HepG2 (cell line): ENCODE results near the gene CARMIL1. TPM values are rescaled to one million over a fixed set of nuclear protein-coding genes. Genes with fewer than 3 reads are reported as not detected.
A peak's percentile ranks its signal among the peaks of the same experiment; 100 is the strongest.

Experiments used
- ATAC-seq: fragments of 200-7000 bp; cut with Tn5 transposase; 3 replicates; pipeline ENCODE4 v1.9.1; 2020; ENCODE audit warnings: mild to moderate bottlenecking, moderate library complexity
- BruUV-seq: library from RNA; stranded (reverse); fragments of 400-500 nt; replicated peaks from 2 replicates; lab custom pipeline; 2021; lab: Mats Ljungman, UMichigan
- CTCF ChIA-PET: fragments of 300-600 bp; formaldehyde crosslinking; extraction: SDS; loops from one replicate; lab custom pipeline; 2021; ENCODE audit warnings: low total read pairs, inconsistent platforms, low intra/inter-chr PET ratio; lab: Yijun Ruan, JAX
- POLR2A ChIA-PET: fragments of 350-600 bp; sonication (Branson Sonifier 250); formaldehyde crosslinking; loops from one replicate; lab custom pipeline; 2020; ENCODE audit warnings: antibody characterized with exemption, inconsistent platforms; lab: Yijun Ruan, JAX
- DNase-seq: peaks from one replicate; pipeline ENCODE4 v3.0.0-alpha.2; 2015; ENCODE audit warnings: low spot score
- FAIRE-seq: peaks from 3 replicates; lab custom pipeline; 2011; peaks lifted over from hg19 to GRCh38; lab: Jason Lieb, UNC
- H2AFZ ChIP-seq: one replicate; pipeline ENCODE4 v1.6.1; 2011; ENCODE audit warnings: low read length, inconsistent platforms
- H3K27ac ChIP-seq: fragments of 300-600 bp; 3 replicates; pipeline ENCODE4 v1.8.0; 2011; ENCODE audit warnings: mixed run types, mild to moderate bottlenecking, mixed read lengths, low read length, inconsistent platforms; ENCODE audit not compliant: insufficient read depth; ENCODE audit errors: extremely low read length
- H3K27me3 ChIP-seq, 2 experiments: fragments of 200-600 bp in 1 of 2; 2 replicates in 1 of 2; 3 replicates in 1 of 2; pipeline versions ENCODE4 v1.6.0 to v1.8.0; 2011; ENCODE audit warnings: low read length in 2 of 2, mild to moderate bottlenecking in 2 of 2, moderate library complexity in 2 of 2, inconsistent platforms in 1 of 2; ENCODE audit not compliant: insufficient read depth in 2 of 2, control insufficient read depth in 1 of 2
- H3K36me3 ChIP-seq, 2 experiments: fragments of 200-600 bp in 1 of 2; replicated peaks in 1 of 2; 2 replicates in 1 of 2; 3 replicates in 1 of 2; pipeline versions ENCODE4 v1.5.1 to v1.8.0; 2011; ENCODE audit warnings: low read length in 2 of 2, inconsistent platforms in 1 of 2; ENCODE audit not compliant: insufficient read depth in 2 of 2, control insufficient read depth in 1 of 2
- H3K4me1 ChIP-seq: 2 replicates; pipeline ENCODE4 v1.5.1; 2012; ENCODE audit warnings: low read length, inconsistent platforms; ENCODE audit not compliant: insufficient read depth
- H3K4me2 ChIP-seq: 2 replicates; pipeline ENCODE4 v1.6.0; 2011; ENCODE audit warnings: low read depth, low read length, inconsistent platforms
- H3K4me3 ChIP-seq, 3 experiments: fragments of 200-600 bp in 1 of 3; sonication (generic), shearing (Covaris generic) in 1 of 3; replicated peaks in 1 of 3; 2 replicates each; pipeline ENCODE4 v1.5.1; 2011 to 2016; ENCODE audit warnings: low read length in 3 of 3, inconsistent platforms in 2 of 3, low read depth in 2 of 3, mild to moderate bottlenecking in 2 of 3, control low read depth in 1 of 3, mixed read lengths in 1 of 3; ENCODE audit not compliant: insufficient read depth in 1 of 3
- H3K79me2 ChIP-seq: one replicate; pipeline ENCODE4 v1.6.1; 2011; ENCODE audit warnings: low read length, inconsistent platforms; ENCODE audit not compliant: insufficient read depth
- H3K9ac ChIP-seq: 2 replicates; pipeline ENCODE4 v1.6.0; 2011; ENCODE audit warnings: mild to moderate bottlenecking, low read depth, low read length, inconsistent platforms; ENCODE audit not compliant: insufficient read depth
- H3K9me3 ChIP-seq: 2 replicates; pipeline ENCODE4 v1.5.1; 2012; ENCODE audit warnings: mild to moderate bottlenecking, low read length
- H4K20me1 ChIP-seq: 2 replicates; pipeline ENCODE4 v1.6.0; 2011; ENCODE audit warnings: inconsistent platforms, mild to moderate bottlenecking, low read length, moderate library complexity; ENCODE audit not compliant: insufficient read depth
- ATF7 ChIP-seq, 2 experiments: fragments of 450-650 bp in 1 of 2; sonication (generic) in 1 of 2; formaldehyde crosslinking in 1 of 2; IDR thresholded peaks; 2 replicates each; pipeline versions ENCODE4 v1.4.0 to v1.6.1; 2016 to 2020; ENCODE audit warnings: antibody characterized with exemption in 1 of 2, mild to moderate bottlenecking in 1 of 2, missing genetic modification reagents in 1 of 2
- CREB1 ChIP-seq, 2 experiments: fragments of 450-650 bp in 1 of 2; IDR thresholded peaks; 2 replicates each; pipeline ENCODE4 v1.6.1; 2016 to 2017; ENCODE audit warnings: control low read depth in 1 of 2, mild to moderate bottlenecking in 1 of 2, missing compliant biosample characterization in 1 of 2, missing genetic modification characterization in 1 of 2
- GRHL1 ChIP-seq: sonication (generic); formaldehyde crosslinking; conservative IDR thresholded peaks from 2 replicates; pipeline ENCODE4 v1.8.0; 2022; ENCODE audit warnings: missing genetic modification reagents
- HMGXB4 ChIP-seq, 2 experiments: sonication (generic) in 1 of 2; formaldehyde crosslinking in 1 of 2; IDR thresholded peaks; 2 replicates each; pipeline versions ENCODE4 v1.4.0 to v1.6.1; 2018 to 2020; ENCODE audit warnings: missing genetic modification reagents in 2 of 2, borderline replicate concordance in 1 of 2, low read depth in 1 of 2, mild to moderate bottlenecking in 1 of 2, missing biosample characterization in 1 of 2
- HNRNPLL ChIP-seq: fragments of 200-400 bp; formaldehyde crosslinking; IDR thresholded peaks from 2 replicates; pipeline ENCODE4 v1.6.1; 2017; ENCODE audit warnings: mild to moderate bottlenecking, low read depth, low read length; ENCODE audit not compliant: poor library complexity, severe bottlenecking
- IKZF4 ChIP-seq: sonication (generic); formaldehyde crosslinking; IDR thresholded peaks from 2 replicates; pipeline ENCODE4 v1.5.1; 2020; ENCODE audit warnings: borderline replicate concordance, mild to moderate bottlenecking, low read depth, missing genetic modification reagents; ENCODE audit errors: not compliant biosample characterization
- SETDB1 ChIP-seq: sonication (generic); formaldehyde crosslinking; IDR thresholded peaks from 2 replicates; pipeline ENCODE4 v1.5.1; 2020; ENCODE audit warnings: missing genetic modification reagents, mild to moderate bottlenecking, borderline replicate concordance
- ZNF589 ChIP-seq: sonication (generic); formaldehyde crosslinking; conservative IDR thresholded peaks from 2 replicates; pipeline ENCODE4 v1.8.0; 2022; ENCODE audit warnings: mild to moderate bottlenecking, moderate library complexity, missing genetic modification reagents
- ZNF629 ChIP-seq: sonication (generic); formaldehyde crosslinking; conservative IDR thresholded peaks from 2 replicates; pipeline ENCODE4 v1.5.0; 2020; ENCODE audit warnings: missing genetic modification reagents
- ZNF773 ChIP-seq: sonication (generic); formaldehyde crosslinking; IDR thresholded peaks from 2 replicates; pipeline ENCODE4 v1.4.0; 2020; ENCODE audit warnings: missing genetic modification reagents, borderline replicate concordance
- ZNF782 ChIP-seq: sonication (generic); formaldehyde crosslinking; IDR thresholded peaks from 2 replicates; pipeline ENCODE4 v1.4.0; 2020; ENCODE audit warnings: missing genetic modification reagents, mild to moderate bottlenecking, borderline replicate concordance
- WGBS: methylation state at CpG from one replicate; pipeline ENCODE4 v1.1.6; 2017; ENCODE audit warnings: low lambda C conversion rate; 5-methylcytosine and 5-hydroxymethylcytosine counted together
- in situ Hi-C: cut with HindIII; loops from 2 replicates; pipeline ENCODE4 v1.10.0; 2017; ENCODE audit warnings: low pct_unique_long_range_greater_than_20kb; ENCODE audit not compliant: extremely low pct_ligation_motif_present
- intact Hi-C: fragments of 100-400 bp; cut with micrococcal nuclease; formaldehyde crosslinking; loops from one replicate; pipeline ENCODE4 v1.10.0; 2022; ENCODE audit not compliant: unreplicated experiment
- polyA plus RNA-seq, 8 experiments: library from polyadenylated mRNA; depleted of rRNA in 3 of 8; stranded (reverse) in 7 of 8; unstranded in 1 of 8; fragments of >200 nt; fragmentation: Illumina TruSeq in 4 of 8; extraction: Trizol in 4 of 8; gene quantifications; 2 replicates each; pipeline versions ENCODE4 v1.2.1 to v1.2.3, GENCODE V29; 2011 to 2016; ENCODE audit warnings: low read depth in 4 of 8, missing spikeins in 1 of 8, mixed read lengths in 1 of 8; ENCODE audit not compliant: insufficient read depth in 1 of 8
- total RNA-seq, 5 experiments: library from RNA; depleted of rRNA; stranded (reverse); fragments of >200 nt; fragmentation: Illumina TruSeq; extraction: Trizol; gene quantifications; 2 replicates each; pipeline ENCODE4 v1.2.3, GENCODE V29; 2016; ENCODE audit warnings: low read depth in 1 of 5
- TF ChIP-seq, protein P1 (sequence below): sonication (generic); formaldehyde crosslinking; IDR thresholded peaks from 2 replicates; pipeline ENCODE4 v1.4.0; 2020; ENCODE audit warnings: missing genetic modification reagents

CARMIL1 gene
- total and polyA plus RNA-seq, 2 of the 13 experiments (the other 11 are each of a cell fraction or from before 2014, with no cell fraction given): 1.8 to 2.6 TPM

DNA sequence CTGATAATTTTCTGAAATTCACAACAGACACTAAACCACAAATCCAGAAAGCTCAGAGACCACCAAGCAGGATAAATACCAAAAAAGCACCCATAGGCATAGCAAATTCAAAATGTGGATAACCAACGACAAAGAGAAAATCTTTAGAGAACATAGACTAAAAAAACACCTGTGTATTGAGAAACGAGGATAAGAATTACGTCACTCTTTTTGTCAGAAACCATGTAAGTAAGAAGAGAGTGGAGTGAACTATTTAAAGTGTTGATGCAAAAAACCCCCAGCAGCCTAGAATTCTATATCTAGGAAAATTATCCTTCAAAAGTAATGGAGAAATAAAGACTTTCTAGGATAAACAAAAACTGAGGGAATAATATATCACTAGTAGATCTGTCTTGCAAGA lies 245.9 kb downstream of the CARMIL1 start:
- Histone ChIP-seq H3K4me3 (no peak overlapping the region), H3K4me2 (no peak overlapping the region), H4K20me1 (no peaks in the 10 kb centered on the region), H2AFZ (no peak overlapping the region), H3K27me3 (no peaks in the 10 kb centered on the region), H3K4me1 (no peaks in the 10 kb centered on the region), H3K9ac (no peak overlapping the region), H3K27ac (no peak overlapping the region), H3K9me3 (no peaks in the 10 kb centered on the region), H3K36me3 (no peaks in the 10 kb centered on the region), H3K79me2 (no peaks in the 10 kb centered on the region)
- TF ChIP-seq SETDB1 (CRISPR knock-in tag) (no peak), GRHL1 (CRISPR knock-in tag) (no peak), CREB1 (IDR thresholded peaks at IDR 0.05) (peak; percentile 67; the same call in 1 of the 2 replicates), CREB1 (CRISPR knock-in tag; IDR thresholded peaks at IDR 0.05) (no peak), ATF7 (IDR thresholded peaks at IDR 0.05) (peak; percentile 92), ATF7 (CRISPR knock-in tag; IDR thresholded peaks at IDR 0.05) (no peak)
- no peak for ATAC-seq
- ChIA-PET POLR2A (no interaction called here), CTCF (no interaction called here)
- DNase-seq: no peak
- in situ Hi-C loops: no loop called here
- intact Hi-C loops: no loop called here
- WGBS: 33% methylated on average over 3 of the region's 3 CpGs
- BruUV-seq: no TSS peak
- FAIRE-seq: no peak

DNA sequence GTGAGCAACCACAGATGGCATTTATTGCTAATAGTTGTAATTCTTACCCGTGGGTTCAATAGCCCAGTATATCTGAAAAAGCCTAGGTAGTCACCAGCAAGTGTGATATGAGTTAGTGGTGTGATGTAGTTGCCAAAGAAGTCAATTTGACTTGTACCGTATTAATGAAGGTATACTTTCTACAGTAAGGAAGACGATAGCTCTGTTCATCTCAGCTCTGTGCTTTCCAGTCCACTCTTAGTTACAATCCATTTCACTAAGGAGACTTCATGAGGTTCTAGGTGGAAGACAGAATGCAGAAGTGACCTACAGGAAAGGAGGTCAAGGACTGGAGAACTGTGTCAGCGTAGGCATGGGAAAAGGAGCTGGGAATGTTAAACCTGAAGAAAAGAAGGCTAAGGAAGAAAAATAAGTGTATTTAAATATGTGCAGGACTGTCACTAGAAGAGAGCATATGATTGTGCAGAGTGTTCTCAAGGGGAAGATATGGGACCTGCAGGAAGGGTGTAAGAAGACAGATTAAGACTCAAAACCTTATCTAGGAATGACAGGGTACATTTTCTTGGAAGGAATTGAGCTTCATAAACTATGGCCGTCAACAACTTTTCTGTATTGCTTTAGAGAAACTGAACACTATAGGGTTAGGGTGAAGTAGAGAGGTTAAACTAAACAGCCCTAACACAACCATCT lies 255.9 kb downstream of the CARMIL1 start:
- H3K4me2 ChIP-seq: no peak overlapping the region
- no peak for DNase-seq
- H4K20me1 ChIP-seq: no peaks in the 10 kb centered on the region
- no TSS peak for BruUV-seq
- no peak overlapping the region for H3K9ac ChIP-seq
- no peaks in the 10 kb centered on the region for H3K9me3 ChIP-seq
- no peaks in the 10 kb centered on the region for H3K4me1 ChIP-seq
- H3K36me3 ChIP-seq: no peaks in the 10 kb centered on the region
- no peak overlapping the region for H3K4me3 ChIP-seq
- ChIA-PET CTCF (no interaction called here), POLR2A (no interaction called here)
- no peak overlapping the region for H3K27ac ChIP-seq
- no peak for ATAC-seq
- TF ChIP-seq HMGXB4 (CRISPR knock-in tag; IDR thresholded peaks at IDR 0.05; ENCODE audit: borderline replicate concordance in 1 of 2, low read depth in 1 of 2) (no peak), HNRNPLL (no peak), ZNF589 (CRISPR knock-in tag) (no peak), ZNF773 (CRISPR knock-in tag) (no peak), ZNF782 (no peak), ZNF629 (CRISPR knock-in tag) (no peak), IKZF4 (CRISPR knock-in tag) (no peak)
- TF ChIP-seq, protein P1, sequence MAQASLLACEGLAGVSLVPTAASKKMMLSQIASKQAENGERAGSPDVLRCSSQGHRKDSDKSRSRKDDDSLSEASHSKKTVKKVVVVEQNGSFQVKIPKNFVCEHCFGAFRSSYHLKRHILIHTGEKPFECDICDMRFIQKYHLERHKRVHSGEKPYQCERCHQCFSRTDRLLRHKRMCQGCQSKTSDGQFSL: no peak
- H2AFZ ChIP-seq: no peak overlapping the region
- intact Hi-C loops (no loop called here), in situ Hi-C loops (no loop called here)
- no peak for FAIRE-seq
- 71% methylated on average over 5 of the region's 5 CpGs for WGBS
- no peaks in the 10 kb centered on the region for H3K79me2 ChIP-seq
- H3K27me3 ChIP-seq: no peaks in the 10 kb centered on the region
